Activated naive CD8-positive, alpha-beta T cell (primary cell): ENCODE results near the gene PRKCB.

Experiments
- H3K27ac Mint-ChIP-seq: one replicate; pipeline ENCODE4 v1.8.0; 2021; ENCODE audit warnings: mixed read lengths
- H3K27me3 Mint-ChIP-seq: one replicate; pipeline ENCODE4 v1.8.0; 2021; ENCODE audit warnings: mixed read lengths
- H3K36me3 Mint-ChIP-seq: one replicate; pipeline ENCODE4 v1.8.0; 2021; ENCODE audit warnings: mixed read lengths
- H3K4me1 Mint-ChIP-seq: one replicate; pipeline ENCODE4 v1.8.0; 2021; ENCODE audit warnings: low read depth, mixed read lengths
- H3K4me3 Mint-ChIP-seq: one replicate; pipeline ENCODE4 v1.8.0; 2021; ENCODE audit warnings: mild to moderate bottlenecking, mixed read lengths
- H3K9me3 Mint-ChIP-seq: one replicate; pipeline ENCODE4 v1.8.0; 2021; ENCODE audit warnings: low read depth, mixed read lengths

PRKCB gene

GRCh38 chr16:23990507-23990906 lies 154.7 kb downstream of the PRKCB start:
- Mint-ChIP-seq H3K9me3 (no peaks in the 10 kb centered on the region), H3K36me3 (peaks cover 21% of the 10 kb centered on the region), H3K4me1 (peaks cover 15% of the 10 kb centered on the region), H3K4me3 (no peak overlapping the region), H3K27me3 (no peaks in the 10 kb centered on the region), H3K27ac (no peak overlapping the region)

- Mint-ChIP-seq H3K4me1 (peaks cover 18% of the 10 kb centered on the region), H3K4me3 (no peak overlapping the region), H3K27ac (no peak overlapping the region)
Observed at GRCh38 chr16:23991066-23991465, 155.3 kb downstream of the PRKCB start.

GRCh38 chr16:23994615-23995014 lies 158.8 kb downstream of the PRKCB start:
- Mint-ChIP-seq H3K27me3 (no peaks in the 10 kb centered on the region), H3K4me3 (no peak overlapping the region), H3K4me1 (peaks cover 17% of the 10 kb centered on the region), H3K27ac (no peak overlapping the region), H3K9me3 (no peaks in the 10 kb centered on the region), H3K36me3 (peaks cover 38% of the 10 kb centered on the region)

More at GRCh38 chr16:23991066-23991465, 155.3 kb downstream of the PRKCB start:
- no peaks in the 10 kb centered on the region for H3K27me3 Mint-ChIP-seq
- no peaks in the 10 kb centered on the region for H3K9me3 Mint-ChIP-seq
- peaks cover 26% of the 10 kb centered on the region for H3K36me3 Mint-ChIP-seq

GRCh38 chr16:23996258-23996955 lies 160.6 kb downstream of the PRKCB start:
- H3K27me3 Mint-ChIP-seq: no peaks in the 10 kb centered on the region

GRCh38 chr16:23998771-23999170 lies 163.0 kb downstream of the PRKCB start:
- H3K9me3 Mint-ChIP-seq: no peaks in the 10 kb centered on the region

More at GRCh38 chr16:23996258-23996955, 160.6 kb downstream of the PRKCB start:
- Mint-ChIP-seq H3K27ac (no peak overlapping the region), H3K4me3 (no peak overlapping the region), H3K4me1 (peaks cover 27% of the 10 kb centered on the region), H3K36me3 (peaks cover 32% of the 10 kb centered on the region), H3K9me3 (no peaks in the 10 kb centered on the region)

GRCh38 chr16:23999663-24000062 lies 163.9 kb downstream of the PRKCB start:
- H3K4me3 Mint-ChIP-seq: no peak overlapping the region
- no peaks in the 10 kb centered on the region for H3K27me3 Mint-ChIP-seq
- H3K36me3 Mint-ChIP-seq: peaks cover 36% of the 10 kb centered on the region
- H3K27ac Mint-ChIP-seq: peak overlapping the region; percentile 89
- no peaks in the 10 kb centered on the region for H3K9me3 Mint-ChIP-seq
- peaks cover 27% of the 10 kb centered on the region for H3K4me1 Mint-ChIP-seq

More at GRCh38 chr16:23998771-23999170, 163.0 kb downstream of the PRKCB start:
- H3K27me3 Mint-ChIP-seq: no peaks in the 10 kb centered on the region
- peaks cover 27% of the 10 kb centered on the region for H3K4me1 Mint-ChIP-seq
- no peak overlapping the region for H3K27ac Mint-ChIP-seq
- H3K36me3 Mint-ChIP-seq: peaks cover 37% of the 10 kb centered on the region
- no peak overlapping the region for H3K4me3 Mint-ChIP-seq

- Mint-ChIP-seq H3K4me3 (no peak overlapping the region), H3K9me3 (no peaks in the 10 kb centered on the region), H3K27ac (no peak overlapping the region), H3K4me1 (peaks cover 44% of the 10 kb centered on the region), H3K27me3 (no peaks in the 10 kb centered on the region), H3K36me3 (peaks cover 31% of the 10 kb centered on the region)
Observed at GRCh38 chr16:24001710-24002109, 165.9 kb downstream of the PRKCB start.

- H3K9me3 Mint-ChIP-seq: no peaks in the 10 kb centered on the region
- no peaks in the 10 kb centered on the region for H3K27me3 Mint-ChIP-seq
- H3K36me3 Mint-ChIP-seq: peaks cover 25% of the 10 kb centered on the region
- H3K4me3 Mint-ChIP-seq: no peak overlapping the region
- peaks cover 48% of the 10 kb centered on the region for H3K4me1 Mint-ChIP-seq
- H3K27ac Mint-ChIP-seq: peak overlapping the region; percentile 71
Observed at GRCh38 chr16:24002619-24003018, 166.8 kb downstream of the PRKCB start.

GRCh38 chr16:24005577-24005976 lies 169.8 kb downstream of the PRKCB start:
- Mint-ChIP-seq H3K36me3 (peaks cover 11% of the 10 kb centered on the region), H3K9me3 (no peaks in the 10 kb centered on the region), H3K4me3 (peak overlapping the region; percentile 54), H3K27me3 (no peaks in the 10 kb centered on the region), H3K4me1 (peaks cover 40% of the 10 kb centered on the region), H3K27ac (peak overlapping the region; percentile 83)

GRCh38 chr16:24007391-24007790 lies 171.6 kb downstream of the PRKCB start:
- Mint-ChIP-seq H3K4me1 (peaks cover 43% of the 10 kb centered on the region), H3K27ac (no peak overlapping the region), H3K9me3 (no peaks in the 10 kb centered on the region), H3K27me3 (no peaks in the 10 kb centered on the region), H3K36me3 (peaks cover 11% of the 10 kb centered on the region), H3K4me3 (no peak overlapping the region)

GRCh38 chr16:24007934-24008333 lies 172.2 kb downstream of the PRKCB start:
- H3K27me3 Mint-ChIP-seq: no peaks in the 10 kb centered on the region
- peaks cover 47% of the 10 kb centered on the region for H3K4me1 Mint-ChIP-seq

GRCh38 chr16:24009098-24009497 lies 173.3 kb downstream of the PRKCB start:
- peaks cover 6% of the 10 kb centered on the region for H3K36me3 Mint-ChIP-seq
- H3K27ac Mint-ChIP-seq: no peak overlapping the region
- no peaks in the 10 kb centered on the region for H3K27me3 Mint-ChIP-seq
- H3K4me1 Mint-ChIP-seq: peaks cover 57% of the 10 kb centered on the region
- no peaks in the 10 kb centered on the region for H3K9me3 Mint-ChIP-seq
- H3K4me3 Mint-ChIP-seq: no peak overlapping the region

More at GRCh38 chr16:24007934-24008333, 172.2 kb downstream of the PRKCB start:
- no peak overlapping the region for H3K27ac Mint-ChIP-seq
- H3K9me3 Mint-ChIP-seq: no peaks in the 10 kb centered on the region
- no peak overlapping the region for H3K4me3 Mint-ChIP-seq
- H3K36me3 Mint-ChIP-seq: peaks cover 8% of the 10 kb centered on the region

- H3K27ac Mint-ChIP-seq: no peak overlapping the region
- peaks cover 62% of the 10 kb centered on the region for H3K4me1 Mint-ChIP-seq
- no peaks in the 10 kb centered on the region for H3K27me3 Mint-ChIP-seq
- peaks cover 6% of the 10 kb centered on the region for H3K36me3 Mint-ChIP-seq
- H3K4me3 Mint-ChIP-seq: no peak overlapping the region
- no peaks in the 10 kb centered on the region for H3K9me3 Mint-ChIP-seq
Observed at GRCh38 chr16:24009955-24010354, 174.2 kb downstream of the PRKCB start.

GRCh38 chr16:24010440-24011089 lies 174.8 kb downstream of the PRKCB start:
- peaks cover 62% of the 10 kb centered on the region for H3K4me1 Mint-ChIP-seq
- H3K4me3 Mint-ChIP-seq: no peak overlapping the region
- no peaks in the 10 kb centered on the region for H3K9me3 Mint-ChIP-seq
- H3K27ac Mint-ChIP-seq: peak overlapping the region; percentile 50
- H3K36me3 Mint-ChIP-seq: peaks cover 2% of the 10 kb centered on the region
- no peaks in the 10 kb centered on the region for H3K27me3 Mint-ChIP-seq

- no peak overlapping the region for H3K4me3 Mint-ChIP-seq
- H3K4me1 Mint-ChIP-seq: peaks cover 60% of the 10 kb centered on the region
- no peaks in the 10 kb centered on the region for H3K36me3 Mint-ChIP-seq
Observed at GRCh38 chr16:24011237-24011636, 175.5 kb downstream of the PRKCB start.

More at GRCh38 chr16:24011237-24011636, 175.5 kb downstream of the PRKCB start:
- Mint-ChIP-seq H3K27me3 (no peaks in the 10 kb centered on the region), H3K27ac (no peak overlapping the region), H3K9me3 (no peaks in the 10 kb centered on the region)
